HCT116 (cell line): ENCODE measurements around the gene CTXND1.

Experiments used
- CTCF ChIP-seq, 3 experiments: fragments of 200-600 bp in 1 of 3; sonication (generic) in 1 of 3; IDR thresholded peaks in 2 of 3; conservative IDR thresholded peaks in 1 of 3; 2 replicates each; pipeline ENCODE4 v1.5.1; 2012 to 2017; ENCODE audit warnings: low read depth in 2 of 3, low read length in 2 of 3, antibody characterized with exemption in 1 of 3, borderline replicate concordance in 1 of 3, control low read depth in 1 of 3, mild to moderate bottlenecking in 1 of 3, mixed read lengths in 1 of 3, mixed run types in 1 of 3, moderate library complexity in 1 of 3; ENCODE audit not compliant: insufficient read depth in 1 of 3
- EGR1 ChIP-seq: IDR thresholded peaks from 2 replicates; pipeline ENCODE4 v1.6.1; 2012; ENCODE audit warnings: low read depth
- JUND ChIP-seq: IDR thresholded peaks from 2 replicates; pipeline ENCODE4 v1.6.1; 2012
- POLR2A ChIP-seq: IDR thresholded peaks from 2 replicates; pipeline ENCODE4 v1.7.0; 2011; ENCODE audit warnings: borderline replicate concordance; ENCODE audit not compliant: insufficient read depth, insufficient read length; ENCODE audit errors: extremely low read depth
- POLR2AphosphoS5 ChIP-seq: IDR thresholded peaks from 2 replicates; pipeline ENCODE4 v1.6.1; 2011; ENCODE audit warnings: mild to moderate bottlenecking, low read depth, low read length, moderate library complexity
- RAD21 ChIP-seq: IDR thresholded peaks from 2 replicates; pipeline ENCODE4 v1.6.1; 2012; ENCODE audit warnings: low read depth, mild to moderate bottlenecking
- SRF ChIP-seq: IDR thresholded peaks from 2 replicates; pipeline ENCODE4 v1.6.1; 2012; ENCODE audit warnings: low read depth
- TF ChIP-seq, protein P1 (sequence below): IDR thresholded peaks from 2 replicates; pipeline ENCODE4 v1.6.1; 2012
- TF ChIP-seq, protein P2 (sequence below): IDR thresholded peaks from 2 replicates; pipeline ENCODE4 v1.6.1; 2012

GRCh38 chr15:80252121-80252518 is at the start of gene CTXND1:
- no peak for TF ChIP-seq POLR2A
- TF ChIP-seq CTCF (IDR thresholded peaks at IDR 0.05 in 2 of 3, conservative IDR thresholded peaks at IDR 0.05 in 1 of 3; ENCODE audit: borderline replicate concordance in 1 of 3, insufficient read depth in 1 of 3, low read depth in 2 of 3, low read length in 2 of 3) = no peak
- no peak for TF ChIP-seq EGR1
- TF ChIP-seq, protein P1, sequence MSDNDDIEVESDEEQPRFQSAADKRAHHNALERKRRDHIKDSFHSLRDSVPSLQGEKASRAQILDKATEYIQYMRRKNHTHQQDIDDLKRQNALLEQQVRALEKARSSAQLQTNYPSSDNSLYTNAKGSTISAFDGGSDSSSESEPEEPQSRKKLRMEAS = no peak
- TF ChIP-seq, protein P2, sequence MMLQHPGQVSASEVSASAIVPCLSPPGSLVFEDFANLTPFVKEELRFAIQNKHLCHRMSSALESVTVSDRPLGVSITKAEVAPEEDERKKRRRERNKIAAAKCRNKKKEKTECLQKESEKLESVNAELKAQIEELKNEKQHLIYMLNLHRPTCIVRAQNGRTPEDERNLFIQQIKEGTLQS = no peak
- TF ChIP-seq SRF = no peak
- no peak for TF ChIP-seq RAD21
- no peak for TF ChIP-seq JUND
- no peak for TF ChIP-seq POLR2AphosphoS5
